OCI-LY3 (cell line): ENCODE measurements around the gene CALCR.
"Not testable (repeated sequence)": the region's sequence is repeated elsewhere in the genome, so short reads cannot be mapped to it uniquely, and the experiment has no call there.

Experiments used
- H2AFZ ChIP-seq: fragments of 200-600, 300-600 bp; shearing (Covaris generic); 2 replicates; pipeline ENCODE4 v1.6.0; 2014; ENCODE audit warnings: antibody characterized with exemption, low read depth, low read length
- H3K27ac ChIP-seq: fragments of 200-600, 300-600 bp; sonication (generic); 2 replicates; pipeline ENCODE4 v1.5.1; 2014; ENCODE audit warnings: mild to moderate bottlenecking, low read length, moderate library complexity, mixed read lengths
- H3K27me3 ChIP-seq: fragments of 200-600, 300-600 bp; sonication (generic); 2 replicates; pipeline ENCODE4 v1.6.1; 2014; ENCODE audit warnings: low read depth, low read length, mixed read lengths
- H3K36me3 ChIP-seq: fragments of 200-600, 300-600 bp; sonication (generic); replicated peaks from 2 replicates; pipeline ENCODE3; 2014; ENCODE audit warnings: low read depth, low read length, mixed read lengths
- H3K4me1 ChIP-seq: fragments of 300-600, 200-600 bp; sonication (generic); 2 replicates; pipeline ENCODE4 v1.6.1; 2014; ENCODE audit warnings: low read length, mixed read lengths
- H3K4me2 ChIP-seq: fragments of 200-600, 300-600 bp; sonication (generic); 2 replicates; pipeline ENCODE4 v1.6.1; 2014; ENCODE audit warnings: low read length, mixed read lengths
- H3K4me3 ChIP-seq: fragments of 300-600, 200-600 bp; sonication (generic); 2 replicates; pipeline ENCODE4 v1.5.1; 2014; ENCODE audit warnings: antibody characterized with exemption, mild to moderate bottlenecking, low read length, moderate library complexity
- H3K79me2 ChIP-seq: fragments of 300-600, 200-600 bp; shearing (Covaris generic); 2 replicates; pipeline ENCODE4 v1.6.1; 2014; ENCODE audit warnings: mild to moderate bottlenecking, low read length, mixed read lengths
- H3K9ac ChIP-seq: fragments of 300-600, 200-600 bp; shearing (Covaris generic); 2 replicates; pipeline ENCODE4 v1.6.0; 2014; ENCODE audit warnings: mild to moderate bottlenecking, low read length, moderate library complexity
- H3K9me3 ChIP-seq: fragments of 200-600, 300-600 bp; shearing (Covaris generic); 2 replicates; pipeline ENCODE4 v1.6.1; 2014; ENCODE audit warnings: low read length, mixed read lengths; ENCODE audit not compliant: insufficient read depth
- H4K20me1 ChIP-seq: fragments of 200-600, 300-600 bp; sonication (generic); 2 replicates; pipeline ENCODE4 v1.6.1; 2016; ENCODE audit warnings: low read length, mixed read lengths; ENCODE audit not compliant: insufficient read depth
- EZH2phosphoT487 ChIP-seq: fragments of 200-600 bp; shearing (Covaris generic); IDR thresholded peaks from 2 replicates; pipeline ENCODE4 v1.6.1; 2018; ENCODE audit warnings: antibody characterized with exemption, mixed run types, low read depth
- TF ChIP-seq, protein P1 (sequence below): fragments of 200-600, 300-600 bp; sonication (generic); IDR thresholded peaks from 2 replicates; pipeline ENCODE4 v1.5.1; 2014; ENCODE audit warnings: antibody characterized with exemption, low read length, low read depth

The CALCR gene

DNA sequence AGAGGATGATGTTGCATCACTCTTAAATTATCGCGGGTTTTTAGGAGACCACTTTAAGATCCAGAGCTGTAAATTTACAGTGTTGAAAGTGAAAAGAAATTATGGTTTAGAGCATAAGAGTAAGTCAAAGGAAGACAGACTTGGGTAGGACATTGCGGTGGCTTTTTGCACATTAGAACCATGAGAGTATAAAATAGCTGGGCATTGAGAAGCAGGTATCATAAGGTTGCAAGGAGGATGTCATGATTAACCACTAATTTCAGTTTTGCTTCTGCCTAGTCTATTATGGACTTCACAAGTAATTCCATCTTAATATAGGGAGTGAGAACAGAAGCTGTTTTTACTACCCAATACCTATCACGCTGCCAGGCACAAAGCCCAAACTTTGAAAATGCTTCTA is 57.7 kb downstream of the CALCR start:
- Histone ChIP-seq H2AFZ (no peak overlapping the region), H3K9ac (no peak overlapping the region), H3K27ac (no peak overlapping the region), H3K79me2 (no peaks in the 10 kb centered on the region), H4K20me1 (no peaks in the 10 kb centered on the region), H3K27me3 (no peaks in the 10 kb centered on the region), H3K9me3 (no peaks in the 10 kb centered on the region), H3K4me2 (no peak overlapping the region), H3K36me3 (no peaks in the 10 kb centered on the region), H3K4me1 (no peaks in the 10 kb centered on the region), H3K4me3 (no peak overlapping the region)
- no peak for TF ChIP-seq EZH2phosphoT487
- TF ChIP-seq, protein P1, sequence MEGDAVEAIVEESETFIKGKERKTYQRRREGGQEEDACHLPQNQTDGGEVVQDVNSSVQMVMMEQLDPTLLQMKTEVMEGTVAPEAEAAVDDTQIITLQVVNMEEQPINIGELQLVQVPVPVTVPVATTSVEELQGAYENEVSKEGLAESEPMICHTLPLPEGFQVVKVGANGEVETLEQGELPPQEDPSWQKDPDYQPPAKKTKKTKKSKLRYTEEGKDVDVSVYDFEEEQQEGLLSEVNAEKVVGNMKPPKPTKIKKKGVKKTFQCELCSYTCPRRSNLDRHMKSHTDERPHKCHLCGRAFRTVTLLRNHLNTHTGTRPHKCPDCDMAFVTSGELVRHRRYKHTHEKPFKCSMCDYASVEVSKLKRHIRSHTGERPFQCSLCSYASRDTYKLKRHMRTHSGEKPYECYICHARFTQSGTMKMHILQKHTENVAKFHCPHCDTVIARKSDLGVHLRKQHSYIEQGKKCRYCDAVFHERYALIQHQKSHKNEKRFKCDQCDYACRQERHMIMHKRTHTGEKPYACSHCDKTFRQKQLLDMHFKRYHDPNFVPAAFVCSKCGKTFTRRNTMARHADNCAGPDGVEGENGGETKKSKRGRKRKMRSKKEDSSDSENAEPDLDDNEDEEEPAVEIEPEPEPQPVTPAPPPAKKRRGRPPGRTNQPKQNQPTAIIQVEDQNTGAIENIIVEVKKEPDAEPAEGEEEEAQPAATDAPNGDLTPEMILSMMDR: no peak

DNA sequence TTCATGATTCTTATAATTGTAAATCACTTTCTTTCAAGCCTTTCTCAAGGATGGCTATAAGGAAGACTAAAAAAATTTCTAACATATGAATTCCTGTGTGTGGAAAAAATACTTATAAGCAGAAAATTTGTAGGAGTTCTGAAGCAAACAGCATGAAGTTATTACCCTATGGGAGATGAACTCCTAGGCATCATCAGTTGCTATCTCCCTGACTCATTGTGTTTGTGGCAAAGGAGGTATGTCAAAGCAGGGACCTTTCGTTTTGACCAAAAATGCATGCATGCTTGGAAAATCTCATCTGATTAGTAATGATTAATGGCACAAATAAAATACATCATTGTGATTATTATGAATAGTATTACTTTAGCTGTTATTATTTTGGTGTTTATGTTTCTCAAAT is 59.4 kb downstream of the CALCR start:
- H3K27ac ChIP-seq: no peak overlapping the region

DNA sequence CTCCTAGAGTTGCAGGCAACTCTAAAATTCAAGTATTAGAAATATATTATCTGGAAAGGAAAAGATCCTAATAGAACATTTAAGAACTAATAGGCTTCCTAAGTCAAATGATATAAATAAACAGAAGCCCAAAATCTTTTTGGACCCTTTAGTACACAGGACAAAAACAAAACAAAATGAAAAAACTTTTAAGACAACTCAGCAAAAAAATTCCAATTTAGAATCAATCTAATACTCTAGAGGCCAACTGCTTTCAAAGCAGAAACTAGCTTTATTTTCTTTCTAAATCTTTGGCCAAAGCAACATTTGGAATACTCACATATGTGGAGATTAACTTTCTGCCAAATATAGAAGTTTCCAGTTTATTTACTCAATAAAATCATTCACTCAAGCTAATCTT is 65.2 kb downstream of the CALCR start:
- H3K79me2 ChIP-seq: no peaks in the 10 kb centered on the region
- TF ChIP-seq, protein P1: no peak
- TF ChIP-seq EZH2phosphoT487: no peak
- H2AFZ ChIP-seq: no peak overlapping the region
- H4K20me1 ChIP-seq: no peaks in the 10 kb centered on the region
- no peak overlapping the region for H3K4me2 ChIP-seq
- no peak overlapping the region for H3K9ac ChIP-seq
- no peak overlapping the region for H3K27ac ChIP-seq
- H3K4me3 ChIP-seq: no peak overlapping the region
- no peaks in the 10 kb centered on the region for H3K9me3 ChIP-seq
- no peaks in the 10 kb centered on the region for H3K27me3 ChIP-seq
- no peaks in the 10 kb centered on the region for H3K36me3 ChIP-seq
- H3K4me1 ChIP-seq: no peaks in the 10 kb centered on the region

More for the DNA sequence above, 59.4 kb downstream of the CALCR start:
- no peaks in the 10 kb centered on the region for H3K36me3 ChIP-seq
- H3K4me1 ChIP-seq: no peaks in the 10 kb centered on the region
- H2AFZ ChIP-seq: no peak overlapping the region
- H3K9me3 ChIP-seq: no peaks in the 10 kb centered on the region
- H3K79me2 ChIP-seq: no peaks in the 10 kb centered on the region
- H3K4me3 ChIP-seq: no peak overlapping the region
- TF ChIP-seq EZH2phosphoT487: no peak
- TF ChIP-seq, protein P1: no peak
- H3K9ac ChIP-seq: no peak overlapping the region
- no peaks in the 10 kb centered on the region for H4K20me1 ChIP-seq
- H3K4me2 ChIP-seq: no peak overlapping the region
- no peaks in the 10 kb centered on the region for H3K27me3 ChIP-seq

DNA sequence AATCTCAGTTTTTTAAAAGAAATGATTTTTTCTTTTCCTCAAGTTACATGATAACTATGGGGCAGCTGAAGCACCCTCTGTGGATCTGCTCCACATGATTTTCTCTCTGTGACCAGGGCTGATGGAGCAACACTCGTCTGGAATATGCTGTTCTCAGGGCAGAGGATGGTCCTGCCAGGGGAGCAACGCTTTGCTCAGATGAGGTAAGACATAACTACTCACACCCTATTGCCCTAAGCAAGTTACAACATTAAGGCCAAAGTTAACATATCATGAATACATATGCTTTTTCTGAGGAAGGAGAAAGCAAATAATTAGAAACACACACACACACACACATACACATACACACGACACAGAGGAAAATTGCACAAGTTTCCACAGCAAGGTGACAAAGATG is 71.4 kb downstream of the CALCR start:
- Histone ChIP-seq H3K9me3 (no peaks in the 10 kb centered on the region), H4K20me1 (no peaks in the 10 kb centered on the region), H3K79me2 (no peaks in the 10 kb centered on the region), H3K36me3 (no peaks in the 10 kb centered on the region), H3K27me3 (no peaks in the 10 kb centered on the region), H2AFZ (no peak overlapping the region), H3K4me3 (no peak overlapping the region), H3K4me1 (no peaks in the 10 kb centered on the region), H3K9ac (no peak overlapping the region), H3K4me2 (no peak overlapping the region), H3K27ac (no peak overlapping the region)
- no peak for TF ChIP-seq EZH2phosphoT487
- TF ChIP-seq, protein P1: no peak

DNA sequence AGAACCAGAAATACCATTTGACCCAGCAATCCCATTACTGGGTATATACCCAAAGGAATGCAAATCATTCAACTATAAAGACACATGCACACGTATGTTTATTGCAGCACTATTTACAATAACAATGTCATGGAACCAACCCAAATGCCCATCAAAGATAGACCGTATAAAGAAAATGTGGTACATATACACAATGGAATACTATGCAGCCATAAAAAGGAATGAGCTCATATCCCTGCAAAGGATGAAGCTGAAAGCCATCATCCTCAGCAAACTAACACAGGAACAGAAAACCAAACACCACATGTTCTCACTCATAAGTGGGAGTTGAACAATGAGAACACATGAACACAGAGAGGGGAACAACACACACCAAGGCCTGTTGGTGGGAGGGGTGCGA is 82.7 kb downstream of the CALCR start:
- H3K9me3 ChIP-seq, H3K36me3 ChIP-seq, H2AFZ ChIP-seq, H3K9ac ChIP-seq, H3K27ac ChIP-seq, H3K4me3 ChIP-seq, H3K4me1 ChIP-seq, H3K4me2 ChIP-seq, H3K79me2 ChIP-seq, H4K20me1 ChIP-seq, H3K27me3 ChIP-seq: not testable (repeated sequence)
